K562 (cell line): ENCODE measurements around the gene IGSF9.

Experiments used
- BHLHE40 ChIP-seq: IDR thresholded peaks from 2 replicates; pipeline ENCODE4 v1.6.1; 2011; ENCODE audit warnings: low read length, improper control_type of control experiment
- EZH2 ChIP-seq: IDR thresholded peaks from 2 replicates; pipeline ENCODE4 v1.6.1; 2012; ENCODE audit warnings: low read depth, mild to moderate bottlenecking, inconsistent platforms, low read length, borderline replicate concordance
- HDAC6 ChIP-seq: IDR thresholded peaks from 2 replicates; pipeline ENCODE4 v1.6.1; 2012; ENCODE audit warnings: low read depth, mild to moderate bottlenecking, control low read depth, inconsistent platforms, low read length, moderate library complexity
- MYBL2 ChIP-seq, 2 experiments: fragments of 450-650 bp in 1 of 2; sonication (generic) in 1 of 2; formaldehyde crosslinking in 1 of 2; IDR thresholded peaks; 2 replicates each; pipeline versions ENCODE4 v1.6.1 to v1.8.1; 2017 to 2022; ENCODE audit warnings: borderline replicate concordance in 1 of 2, inconsistent platforms in 1 of 2, low read depth in 1 of 2, mild to moderate bottlenecking in 1 of 2, missing genetic modification reagents in 1 of 2, moderate library complexity in 1 of 2
- POLR2AphosphoS5 ChIP-seq: IDR thresholded peaks from 2 replicates; pipeline ENCODE4 v1.6.1; 2011; ENCODE audit warnings: mild to moderate bottlenecking, low read depth, low read length, moderate library complexity; ENCODE audit not compliant: control insufficient read depth, insufficient read depth
- RFX5 ChIP-seq: IDR thresholded peaks from 2 replicates; pipeline ENCODE4 v1.6.1; 2011; ENCODE audit warnings: low read depth, mild to moderate bottlenecking, improper control_type of control experiment, low read length
- RFX7 ChIP-seq: fragments of 250-450 bp; sonication (Bioruptor Pico); IDR thresholded peaks from 2 replicates; pipeline ENCODE4 v1.5.1; 2021; ENCODE audit warnings: mild to moderate bottlenecking
- TAF9B ChIP-seq: fragments of 450-650 bp; IDR thresholded peaks from 2 replicates; pipeline ENCODE4 v1.6.1; 2018; ENCODE audit warnings: mild to moderate bottlenecking; ENCODE audit not compliant: partially characterized antibody
- TF ChIP-seq, protein P1 (sequence below), 3 experiments: IDR thresholded peaks in 2 of 3; conservative IDR thresholded peaks in 1 of 3; 2 replicates each; pipeline ENCODE4 v1.5.1; 2011 to 2012; ENCODE audit warnings: low read length in 3 of 3, mild to moderate bottlenecking in 3 of 3, control low read depth in 2 of 3, improper control_type of control experiment in 1 of 3, inconsistent platforms in 1 of 3, low read depth in 1 of 3, mixed read lengths in 1 of 3, moderate library complexity in 1 of 3; ENCODE audit not compliant: insufficient read depth in 2 of 3
- TF ChIP-seq, protein P2 (sequence below): fragments of 450-650 bp; IDR thresholded peaks from 2 replicates; pipeline ENCODE4 v1.6.1; 2017; ENCODE audit warnings: mild to moderate bottlenecking, moderate library complexity
- TF ChIP-seq, protein P3 (sequence below): sonication (generic); formaldehyde crosslinking; IDR thresholded peaks from 2 replicates; pipeline ENCODE4 v1.8.0; 2023; ENCODE audit warnings: mild to moderate bottlenecking, missing genetic modification reagents

DNA sequence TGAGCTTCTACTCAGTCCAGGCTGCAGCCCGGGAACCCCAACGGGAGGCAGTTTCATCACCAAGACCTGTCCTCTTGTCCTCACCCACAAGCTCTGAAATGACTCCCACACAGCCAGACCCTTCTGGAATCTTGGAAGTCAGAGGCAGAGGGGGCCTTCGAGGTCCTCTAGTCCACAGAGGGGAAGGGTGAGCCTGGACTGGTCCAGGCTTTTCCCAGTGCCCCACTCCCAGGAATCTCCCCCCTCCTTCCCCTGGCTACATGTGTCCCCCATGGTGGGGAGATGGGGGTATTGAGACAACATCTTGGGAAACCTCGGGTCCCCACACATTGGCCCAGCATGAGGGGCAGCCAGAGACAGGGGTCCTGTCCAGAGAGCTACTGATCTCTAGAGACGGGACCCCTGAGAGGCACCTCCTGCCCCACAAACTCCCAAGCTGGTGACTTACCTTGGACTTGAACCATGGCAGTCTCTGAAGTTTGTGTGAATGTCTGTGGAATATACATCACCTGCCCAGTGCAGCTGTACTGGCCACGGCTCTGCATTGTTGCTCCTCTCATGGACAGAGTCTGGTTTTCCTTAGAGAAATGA is 28.0 kb upstream of the IGSF9 start:
- TF ChIP-seq, protein P1, sequence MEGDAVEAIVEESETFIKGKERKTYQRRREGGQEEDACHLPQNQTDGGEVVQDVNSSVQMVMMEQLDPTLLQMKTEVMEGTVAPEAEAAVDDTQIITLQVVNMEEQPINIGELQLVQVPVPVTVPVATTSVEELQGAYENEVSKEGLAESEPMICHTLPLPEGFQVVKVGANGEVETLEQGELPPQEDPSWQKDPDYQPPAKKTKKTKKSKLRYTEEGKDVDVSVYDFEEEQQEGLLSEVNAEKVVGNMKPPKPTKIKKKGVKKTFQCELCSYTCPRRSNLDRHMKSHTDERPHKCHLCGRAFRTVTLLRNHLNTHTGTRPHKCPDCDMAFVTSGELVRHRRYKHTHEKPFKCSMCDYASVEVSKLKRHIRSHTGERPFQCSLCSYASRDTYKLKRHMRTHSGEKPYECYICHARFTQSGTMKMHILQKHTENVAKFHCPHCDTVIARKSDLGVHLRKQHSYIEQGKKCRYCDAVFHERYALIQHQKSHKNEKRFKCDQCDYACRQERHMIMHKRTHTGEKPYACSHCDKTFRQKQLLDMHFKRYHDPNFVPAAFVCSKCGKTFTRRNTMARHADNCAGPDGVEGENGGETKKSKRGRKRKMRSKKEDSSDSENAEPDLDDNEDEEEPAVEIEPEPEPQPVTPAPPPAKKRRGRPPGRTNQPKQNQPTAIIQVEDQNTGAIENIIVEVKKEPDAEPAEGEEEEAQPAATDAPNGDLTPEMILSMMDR (IDR thresholded peaks at IDR 0.05 in 2 of 3, conservative IDR thresholded peaks at IDR 0.05 in 1 of 3; ENCODE audit: insufficient read depth in 2 of 3, low read depth in 1 of 3, low read length in 3 of 3) = no peak
- TF ChIP-seq RFX7 (no peak), EZH2 (no peak), TAF9B (no peak), POLR2AphosphoS5 (no peak), HDAC6 (no peak), BHLHE40 (no peak), RFX5 (no peak), MYBL2 (IDR thresholded peaks at IDR 0.05; ENCODE audit: low read depth) (no peak), MYBL2 (CRISPR knock-in tag; IDR thresholded peaks at IDR 0.05; ENCODE audit: borderline replicate concordance) (no peak)
- TF ChIP-seq, protein P2, sequence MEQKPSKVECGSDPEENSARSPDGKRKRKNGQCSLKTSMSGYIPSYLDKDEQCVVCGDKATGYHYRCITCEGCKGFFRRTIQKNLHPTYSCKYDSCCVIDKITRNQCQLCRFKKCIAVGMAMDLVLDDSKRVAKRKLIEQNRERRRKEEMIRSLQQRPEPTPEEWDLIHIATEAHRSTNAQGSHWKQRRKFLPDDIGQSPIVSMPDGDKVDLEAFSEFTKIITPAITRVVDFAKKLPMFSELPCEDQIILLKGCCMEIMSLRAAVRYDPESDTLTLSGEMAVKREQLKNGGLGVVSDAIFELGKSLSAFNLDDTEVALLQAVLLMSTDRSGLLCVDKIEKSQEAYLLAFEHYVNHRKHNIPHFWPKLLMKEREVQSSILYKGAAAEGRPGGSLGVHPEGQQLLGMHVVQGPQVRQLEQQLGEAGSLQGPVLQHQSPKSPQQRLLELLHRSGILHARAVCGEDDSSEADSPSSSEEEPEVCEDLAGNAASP = no peak
- TF ChIP-seq, protein P3, sequence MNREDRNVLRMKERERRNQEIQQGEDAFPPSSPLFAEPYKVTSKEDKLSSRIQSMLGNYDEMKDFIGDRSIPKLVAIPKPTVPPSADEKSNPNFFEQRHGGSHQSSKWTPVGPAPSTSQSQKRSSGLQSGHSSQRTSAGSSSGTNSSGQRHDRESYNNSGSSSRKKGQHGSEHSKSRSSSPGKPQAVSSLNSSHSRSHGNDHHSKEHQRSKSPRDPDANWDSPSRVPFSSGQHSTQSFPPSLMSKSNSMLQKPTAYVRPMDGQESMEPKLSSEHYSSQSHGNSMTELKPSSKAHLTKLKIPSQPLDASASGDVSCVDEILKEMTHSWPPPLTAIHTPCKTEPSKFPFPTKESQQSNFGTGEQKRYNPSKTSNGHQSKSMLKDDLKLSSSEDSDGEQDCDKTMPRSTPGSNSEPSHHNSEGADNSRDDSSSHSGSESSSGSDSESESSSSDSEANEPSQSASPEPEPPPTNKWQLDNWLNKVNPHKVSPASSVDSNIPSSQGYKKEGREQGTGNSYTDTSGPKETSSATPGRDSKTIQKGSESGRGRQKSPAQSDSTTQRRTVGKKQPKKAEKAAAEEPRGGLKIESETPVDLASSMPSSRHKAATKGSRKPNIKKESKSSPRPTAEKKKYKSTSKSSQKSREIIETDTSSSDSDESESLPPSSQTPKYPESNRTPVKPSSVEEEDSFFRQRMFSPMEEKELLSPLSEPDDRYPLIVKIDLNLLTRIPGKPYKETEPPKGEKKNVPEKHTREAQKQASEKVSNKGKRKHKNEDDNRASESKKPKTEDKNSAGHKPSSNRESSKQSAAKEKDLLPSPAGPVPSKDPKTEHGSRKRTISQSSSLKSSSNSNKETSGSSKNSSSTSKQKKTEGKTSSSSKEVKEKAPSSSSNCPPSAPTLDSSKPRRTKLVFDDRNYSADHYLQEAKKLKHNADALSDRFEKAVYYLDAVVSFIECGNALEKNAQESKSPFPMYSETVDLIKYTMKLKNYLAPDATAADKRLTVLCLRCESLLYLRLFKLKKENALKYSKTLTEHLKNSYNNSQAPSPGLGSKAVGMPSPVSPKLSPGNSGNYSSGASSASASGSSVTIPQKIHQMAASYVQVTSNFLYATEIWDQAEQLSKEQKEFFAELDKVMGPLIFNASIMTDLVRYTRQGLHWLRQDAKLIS (CRISPR knock-in tag) = no peak
